ENCODE results near the gene ACOX1.

DNA sequence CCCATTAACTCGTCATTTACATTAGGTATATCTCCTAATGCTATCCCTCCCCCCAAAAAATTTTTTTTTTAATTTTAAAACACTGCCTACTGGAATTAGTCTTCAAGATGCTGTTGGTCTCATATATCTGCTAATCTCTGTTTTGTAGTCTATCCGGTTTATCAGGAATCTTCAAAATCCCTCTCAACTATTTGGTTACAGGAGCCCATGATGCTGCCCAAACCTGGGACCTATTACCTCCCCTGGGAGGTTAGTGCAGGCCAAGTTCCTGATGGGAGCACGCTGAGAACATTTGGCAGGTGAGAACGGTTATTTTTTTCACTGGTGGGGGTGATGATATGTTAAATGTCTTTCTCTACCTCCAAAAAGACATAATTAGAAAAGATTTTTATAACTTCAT, 7.0 kb upstream of the ACOX1 start:
- TF ChIP-seq EZH2phosphoT487 (IDR thresholded peaks at IDR 0.05; ENCODE audit: insufficient read depth, low read depth): no peak
- TF ChIP-seq EZH2 (IDR thresholded peaks at IDR 0.05; ENCODE audit: insufficient read depth, poor library complexity, severe bottlenecking): no peak

All from GM23248 (cell line).